Keratinocyte (primary cell): ENCODE data around the gene CENATAC. TPM values are rescaled to one million over a fixed set of nuclear protein-coding genes. Genes with fewer than 3 reads are reported as not detected.

Experiments used
- DNase-seq: peaks from one replicate; pipeline ENCODE4 v3.0.0-alpha.2; 2011; ENCODE audit warnings: low read depth, missing footprints, low spot score
- FAIRE-seq: peaks from 2 replicates; lab custom pipeline; 2011; peaks lifted over from hg19 to GRCh38; lab: Jason Lieb, UNC
- H2AFZ ChIP-seq: 2 replicates; pipeline ENCODE4 v1.6.0; 2012; ENCODE audit warnings: low read length, control low read depth, inconsistent platforms; ENCODE audit not compliant: control insufficient read depth
- H3K27ac ChIP-seq: 2 replicates; pipeline ENCODE4 v1.5.1; 2011; ENCODE audit warnings: low read length; ENCODE audit not compliant: control insufficient read depth, insufficient read depth
- H3K27me3 ChIP-seq: 3 replicates; pipeline ENCODE4 v1.6.0; 2011; ENCODE audit warnings: low read length; ENCODE audit not compliant: control insufficient read depth, insufficient read depth; ENCODE audit errors: extremely low read depth
- H3K36me3 ChIP-seq, 2 experiments: 2 replicates in 1 of 2; 3 replicates in 1 of 2; pipeline ENCODE4 v1.5.1; 2011; ENCODE audit warnings: low read length in 2 of 2, mild to moderate bottlenecking in 1 of 2; ENCODE audit not compliant: control insufficient read depth in 2 of 2, insufficient read depth in 2 of 2; ENCODE audit errors: extremely low read depth in 1 of 2
- H3K4me1 ChIP-seq: 3 replicates; pipeline ENCODE4 v1.5.1; 2011; ENCODE audit warnings: low read length; ENCODE audit not compliant: control insufficient read depth, insufficient read depth; ENCODE audit errors: extremely low read depth
- H3K4me2 ChIP-seq: 3 replicates; pipeline ENCODE4 v1.6.0; 2011; ENCODE audit warnings: low read depth, low read length; ENCODE audit not compliant: control insufficient read depth, insufficient read depth; ENCODE audit errors: extremely low read depth
- H3K4me3 ChIP-seq, 3 experiments: fragments of 200-600 bp in 1 of 3; sonication (generic) in 1 of 3; 2 replicates in 2 of 3; 3 replicates in 1 of 3; pipeline ENCODE4 v1.5.1; 2011 to 2016; ENCODE audit warnings: low read length in 3 of 3, mild to moderate bottlenecking in 3 of 3, control low read depth in 2 of 3, inconsistent platforms in 1 of 3, low read depth in 1 of 3, mixed read lengths in 1 of 3, mixed run types in 1 of 3, moderate library complexity in 1 of 3; ENCODE audit not compliant: control insufficient read depth in 2 of 3, insufficient read depth in 2 of 3; ENCODE audit errors: extremely low read depth in 1 of 3
- H3K79me2 ChIP-seq: 2 replicates; pipeline ENCODE4 v1.6.0; 2012; ENCODE audit warnings: low read length; ENCODE audit not compliant: control insufficient read depth, insufficient read depth
- H3K9ac ChIP-seq: 3 replicates; pipeline ENCODE4 v1.6.0; 2011; ENCODE audit warnings: low read length; ENCODE audit not compliant: control insufficient read depth, insufficient read depth; ENCODE audit errors: extremely low read depth
- H3K9me1 ChIP-seq: 3 replicates; pipeline ENCODE4 v1.6.0; 2011; ENCODE audit warnings: low read length; ENCODE audit not compliant: control insufficient read depth, insufficient read depth; ENCODE audit errors: extremely low read depth
- H3K9me3 ChIP-seq: 2 replicates; pipeline ENCODE4 v1.5.1; 2012; ENCODE audit warnings: low read depth, low read length; ENCODE audit not compliant: control insufficient read depth
- H4K20me1 ChIP-seq: 3 replicates; pipeline ENCODE4 v1.6.0; 2011; ENCODE audit warnings: low read length; ENCODE audit not compliant: control insufficient read depth, insufficient read depth; ENCODE audit errors: extremely low read depth
- CTCF ChIP-seq, 3 experiments: IDR thresholded peaks in 1 of 3; conservative IDR thresholded peaks in 1 of 3; optimal IDR thresholded peaks in 1 of 3; 2 replicates in 2 of 3; 3 replicates in 1 of 3; pipeline versions ENCODE3 to v1.5.1; 2011; ENCODE audit warnings: low read length in 3 of 3, mild to moderate bottlenecking in 3 of 3, moderate library complexity in 2 of 3, control low read depth in 1 of 3, inconsistent platforms in 1 of 3; ENCODE audit not compliant: insufficient read depth in 2 of 3; ENCODE audit errors: extremely low read depth in 1 of 3
- EZH2 ChIP-seq: IDR thresholded peaks from one replicate; pipeline ENCODE4 v1.6.1; 2012; ENCODE audit warnings: inconsistent platforms, mild to moderate bottlenecking, low read length, moderate library complexity
- dilution Hi-C: fragments of 300-500 bp; cut with MboI; formaldehyde crosslinking; loops from one replicate; pipeline ENCODE4 v1.7.0; 2020; ENCODE audit warnings: low sequenced_read_pairs; ENCODE audit not compliant: extremely low pct_ligation_motif_present
- polyA plus RNA-seq, 5 experiments: library from polyadenylated mRNA; depleted of rRNA in 3 of 5; stranded (reverse) in 3 of 5; stranded (forward) in 1 of 5; unstranded in 1 of 5; fragments of >200 nt; gene quantifications; 1 replicate in 1 of 5; 2 replicates in 3 of 5; 3 replicates in 1 of 5; pipeline versions ENCODE4 v1.2.1 to v1.2.3, GENCODE V29; 2011 to 2012; ENCODE audit warnings: missing spikeins in 2 of 5, low read depth in 1 of 5, low replicate concordance in 1 of 5

Gene CENATAC
- polyA plus RNA-seq, 1 donor (not counting 4 experiments of a cell fraction or from before 2014, with no cell fraction given) = 22.6 TPM

DNA sequence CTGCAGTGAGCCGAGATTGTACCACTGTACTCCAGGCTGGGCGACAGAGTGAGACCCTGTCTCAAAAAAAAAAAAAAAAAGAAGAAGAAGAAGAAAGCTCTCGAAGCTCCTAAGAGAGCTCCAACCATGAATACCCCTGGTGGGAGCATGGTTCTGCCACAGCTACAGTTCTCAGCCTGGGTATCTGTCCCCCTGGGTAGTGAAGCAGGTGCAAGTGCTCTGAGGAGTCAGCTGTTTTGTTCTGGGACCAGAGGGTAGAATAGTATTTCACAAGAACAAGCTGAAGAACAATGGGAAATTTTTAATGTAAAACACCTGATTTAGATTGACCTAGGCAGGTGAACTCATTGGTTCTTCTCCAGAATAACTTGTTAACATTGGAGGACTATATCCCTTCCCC, 63.3 kb downstream of the CENATAC start:
- no peak overlapping the region for H3K27ac ChIP-seq
- FAIRE-seq (no peak), DNase-seq (no peak)
- no peak overlapping the region for H3K9ac ChIP-seq
- H3K9me1 ChIP-seq = no peaks in the 10 kb centered on the region
- dilution Hi-C loops = no loop called here
- H3K36me3 ChIP-seq = no peaks in the 10 kb centered on the region
- no peak overlapping the region for H3K4me2 ChIP-seq
- H3K4me3 ChIP-seq = no peak overlapping the region
- H3K9me3 ChIP-seq = no peaks in the 10 kb centered on the region
- TF ChIP-seq CTCF (optimal IDR thresholded peaks at IDR 0.05 in 1 of 3, IDR thresholded peaks at IDR 0.05 in 1 of 3, conservative IDR thresholded peaks at IDR 0.05 in 1 of 3; ENCODE audit: extremely low read depth in 1 of 3, insufficient read depth in 2 of 3, low read length in 3 of 3) (no peak), EZH2 (no peak)
- no peak overlapping the region for H2AFZ ChIP-seq
- H4K20me1 ChIP-seq = no peaks in the 10 kb centered on the region
- peaks cover 10% of the 10 kb centered on the region for H3K79me2 ChIP-seq
- H3K27me3 ChIP-seq = no peaks in the 10 kb centered on the region
- peaks cover 6% of the 10 kb centered on the region for H3K4me1 ChIP-seq

- H2AFZ ChIP-seq = no peak overlapping the region
- H3K4me1 ChIP-seq = peaks cover 9% of the 10 kb centered on the region
- no peaks in the 10 kb centered on the region for H4K20me1 ChIP-seq
- H3K4me2 ChIP-seq = no peak overlapping the region
- H3K4me3 ChIP-seq = no peak overlapping the region
- H3K9ac ChIP-seq = no peak overlapping the region
- TF ChIP-seq CTCF (optimal IDR thresholded peaks at IDR 0.05 in 1 of 3, IDR thresholded peaks at IDR 0.05 in 1 of 3, conservative IDR thresholded peaks at IDR 0.05 in 1 of 3; ENCODE audit: extremely low read depth in 1 of 3, insufficient read depth in 2 of 3, low read length in 3 of 3) (no peak), EZH2 (no peak)
- peaks cover 9% of the 10 kb centered on the region for H3K79me2 ChIP-seq
- H3K27me3 ChIP-seq = no peaks in the 10 kb centered on the region
- H3K9me1 ChIP-seq = no peaks in the 10 kb centered on the region
- no peaks in the 10 kb centered on the region for H3K9me3 ChIP-seq
- DNase-seq (no peak), FAIRE-seq (no peak)
- no peak overlapping the region for H3K27ac ChIP-seq
- dilution Hi-C loops = no loop called here
- no peaks in the 10 kb centered on the region for H3K36me3 ChIP-seq
Measured at GRCh38 chr11:119062779-119063178, 64.8 kb downstream of the CENATAC start.
